Measurements from ENCODE around the gene SH3YL1. TPM values are rescaled to one million over a fixed set of nuclear protein-coding genes. Genes with fewer than 3 reads are reported as not detected.

Gene SH3YL1
- total and polyA plus RNA-seq, 10 donors, result 30.6 to 72.8 (median 37.0) TPM

GRCh38 chr2:257842-258241, 6.0 kb downstream of the SH3YL1 start:
- H3K27me3 ChIP-seq (replicated peaks in 1 of 7), result no peaks in the 10 kb centered on the region
- no peak for TF ChIP-seq POLR2AphosphoS5 (IDR thresholded peaks at IDR 0.05)
- TF ChIP-seq CTCF (IDR thresholded peaks at IDR 0.05 in 8 of 11, conservative IDR thresholded peaks at IDR 0.05 in 3 of 11), result no peak
- no peak for TF ChIP-seq POLR2A (IDR thresholded peaks at IDR 0.05)
- 96 to 98% (median 97%) methylated on average over 2 of the region's 2 CpGs for WGBS, 5 donors
- H3K9me3 ChIP-seq, result peaks cover 0 to 23% (median 15%) of the 10 kb centered on the region in 8 donors
- no peak overlapping the region for H3K27ac ChIP-seq
- intact Hi-C loops (cut with DNase I; ENCODE audit: low total_unique reads), result no loop called here
- DNase-seq, result no peak
- H3K36me3 ChIP-seq, result no peaks in the 10 kb centered on the region
- H3K4me3 ChIP-seq, result no peak overlapping the region
- peaks cover 0 to 28% (median 7%) of the 10 kb centered on the region in 6 donors for H3K4me1 ChIP-seq

- 55 to 71% (median 58%) methylated on average over 3 of the region's 3 CpGs for WGBS, 5 donors
- Histone ChIP-seq H3K4me3 (no peak overlapping the region), H3K36me3 (peaks cover 0 to 2% (median 0%) of the 10 kb centered on the region in 6 donors), H3K4me1 (peaks cover 0 to 24% (median 7%) of the 10 kb centered on the region in 6 donors), H3K9me3 (peaks cover 0 to 23% (median 15%) of the 10 kb centered on the region in 8 donors), H3K27ac (no peak overlapping the region), H3K27me3 (replicated peaks in 1 of 7) (no peaks in the 10 kb centered on the region)
- DNase-seq, result no peak
- TF ChIP-seq CTCF (IDR thresholded peaks at IDR 0.05 in 8 of 11, conservative IDR thresholded peaks at IDR 0.05 in 3 of 11) (no peak), POLR2AphosphoS5 (IDR thresholded peaks at IDR 0.05) (no peak), POLR2A (IDR thresholded peaks at IDR 0.05) (no peak)
- intact Hi-C loops (cut with DNase I; ENCODE audit: low total_unique reads), result no loop called here
These were observed 6.4 kb downstream of the SH3YL1 start for GRCh38 chr2:257429-257828.

DNA sequence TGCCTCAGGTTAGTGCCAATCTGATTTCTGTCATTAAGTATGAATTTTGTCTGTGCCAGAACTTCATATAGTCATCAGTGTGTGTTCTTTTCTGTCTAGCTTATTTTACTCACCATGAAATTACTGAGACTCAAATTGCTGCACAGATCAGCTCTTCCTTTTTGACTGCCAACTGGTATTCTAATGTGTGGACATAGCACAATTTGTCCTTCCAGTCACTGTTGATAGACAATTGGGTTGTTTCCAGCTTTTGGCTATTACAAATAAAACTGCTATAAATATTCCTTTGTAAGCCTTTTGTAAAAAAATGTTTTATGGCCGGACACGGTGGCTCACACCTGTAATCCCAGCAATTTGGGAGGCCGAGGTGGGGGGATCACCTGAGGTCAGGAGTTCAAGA, 7.7 kb downstream of the SH3YL1 start:
- no peak overlapping the region for H3K27ac ChIP-seq

DNA sequence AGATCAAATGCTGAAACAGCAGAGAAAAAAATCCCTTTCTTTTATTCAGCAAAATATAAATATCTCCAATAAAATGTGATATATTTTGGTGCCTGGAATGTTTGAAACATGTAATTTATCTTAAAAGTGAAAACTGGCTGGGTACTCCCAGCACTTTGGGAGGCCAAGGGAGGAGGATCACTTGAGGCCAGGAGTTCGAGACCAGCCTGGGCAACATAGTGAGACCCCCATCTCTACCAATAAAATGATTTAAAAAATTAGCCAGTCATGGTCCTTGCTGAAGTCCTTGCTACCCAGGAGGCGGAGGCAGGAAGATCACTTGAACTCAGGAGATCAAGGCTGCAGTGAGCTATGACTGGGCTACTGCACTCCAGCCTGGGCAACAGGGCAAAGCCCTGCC, 8.6 kb downstream of the SH3YL1 start:
- no peak for DNase-seq
- intact Hi-C loops (cut with DNase I; ENCODE audit: low total_unique reads), result no loop called here
- H3K4me1 ChIP-seq, result peaks cover 0 to 6% (median 3%) of the 10 kb centered on the region in 6 donors
- H3K27ac ChIP-seq, result no peak overlapping the region
- TF ChIP-seq CTCF (IDR thresholded peaks at IDR 0.05 in 8 of 11, conservative IDR thresholded peaks at IDR 0.05 in 3 of 11), result no peak
- no peak for TF ChIP-seq POLR2A (IDR thresholded peaks at IDR 0.05)
- no peak for TF ChIP-seq POLR2AphosphoS5 (IDR thresholded peaks at IDR 0.05)
- H3K36me3 ChIP-seq, result peaks cover 0 to 24% (median 2%) of the 10 kb centered on the region in 6 donors
- peaks cover 0 to 23% (median 15%) of the 10 kb centered on the region in 8 donors for H3K9me3 ChIP-seq
- 83 to 98% (median 90%) methylated on average over 2 of the region's 2 CpGs for WGBS, 5 donors
- H3K27me3 ChIP-seq (replicated peaks in 1 of 7), result no peaks in the 10 kb centered on the region
- H3K4me3 ChIP-seq, result no peak overlapping the region

More for the DNA sequence above, 7.7 kb downstream of the SH3YL1 start:
- no peak for DNase-seq
- Histone ChIP-seq H3K4me1 (peaks cover 0 to 15% (median 7%) of the 10 kb centered on the region in 6 donors), H3K4me3 (no peak overlapping the region), H3K27me3 (replicated peaks in 1 of 7) (no peaks in the 10 kb centered on the region), H3K36me3 (peaks cover 0 to 15% (median 2%) of the 10 kb centered on the region in 6 donors), H3K9me3 (peaks cover 0 to 23% (median 15%) of the 10 kb centered on the region in 8 donors)
- intact Hi-C loops (cut with DNase I; ENCODE audit: low total_unique reads), result no loop called here
- no peak for TF ChIP-seq POLR2A (IDR thresholded peaks at IDR 0.05)
- TF ChIP-seq POLR2AphosphoS5 (IDR thresholded peaks at IDR 0.05), result no peak
- no peak for TF ChIP-seq CTCF (IDR thresholded peaks at IDR 0.05 in 8 of 11, conservative IDR thresholded peaks at IDR 0.05 in 3 of 11)
- WGBS, 5 donors, result 88 to 96% (median 92%) methylated on average over 3 of the region's 3 CpGs
